ENCODE measurements around the gene BMPR2. TPM values are rescaled to one million over a fixed set of nuclear protein-coding genes. Genes with fewer than 3 reads are reported as not detected.

Gene BMPR2
- total and polyA plus RNA-seq, 2 of the 8 experiments (the other 6 are each of a cell fraction or from before 2014, with no cell fraction given) = 5.5 to 19.8 TPM

DNA sequence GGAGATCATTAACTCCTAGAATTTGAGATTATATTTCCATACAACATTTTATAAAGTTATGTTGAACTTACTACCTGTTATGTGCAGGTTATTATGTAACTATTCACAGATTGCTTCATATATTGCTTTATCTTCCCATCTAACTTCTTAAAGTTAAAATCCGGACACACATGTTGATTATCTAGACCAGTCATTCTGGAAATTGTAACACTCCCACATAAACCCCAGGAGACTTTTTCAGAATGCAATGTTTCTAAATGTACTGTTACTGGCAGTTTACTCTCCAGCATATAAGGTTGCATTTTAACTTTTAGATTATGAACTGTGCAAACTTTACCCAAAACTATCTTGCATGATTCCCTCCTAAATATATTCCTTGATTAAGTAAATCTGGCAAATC is 188.1 kb downstream of the BMPR2 start (continued):
- TF ChIP-seq, protein P1, sequence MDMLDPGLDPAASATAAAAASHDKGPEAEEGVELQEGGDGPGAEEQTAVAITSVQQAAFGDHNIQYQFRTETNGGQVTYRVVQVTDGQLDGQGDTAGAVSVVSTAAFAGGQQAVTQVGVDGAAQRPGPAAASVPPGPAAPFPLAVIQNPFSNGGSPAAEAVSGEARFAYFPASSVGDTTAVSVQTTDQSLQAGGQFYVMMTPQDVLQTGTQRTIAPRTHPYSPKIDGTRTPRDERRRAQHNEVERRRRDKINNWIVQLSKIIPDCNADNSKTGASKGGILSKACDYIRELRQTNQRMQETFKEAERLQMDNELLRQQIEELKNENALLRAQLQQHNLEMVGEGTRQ (IDR thresholded peaks at IDR 0.05; ENCODE audit: low read length) = no peak
